Large intestine (tissue), 3 donors: ENCODE data around the gene PSME3. TPM values are rescaled to one million over a fixed set of nuclear protein-coding genes. Genes with fewer than 3 reads are reported as not detected.
"Not testable (repeated sequence)": the region's sequence is repeated elsewhere in the genome, so short reads cannot be mapped to it uniquely, and the experiment has no call there.

Experiments
- DNase-seq, 2 donors: peaks; one replicate each; pipeline versions ENCODE4 v3.0.0 to v3.0.0-alpha.2; 2013
- H3K27ac ChIP-seq: one replicate; pipeline ENCODE4 v1.5.1; 2013; ENCODE audit warnings: low read length
- H3K27me3 ChIP-seq: 2 replicates; pipeline ENCODE4 v1.6.1; 2013; ENCODE audit warnings: low read length; ENCODE audit not compliant: control insufficient read depth, insufficient read depth
- H3K36me3 ChIP-seq: 2 replicates; pipeline ENCODE4 v1.6.1; 2013; ENCODE audit warnings: low read length; ENCODE audit not compliant: control insufficient read depth, insufficient read depth
- H3K4me1 ChIP-seq: one replicate; pipeline ENCODE4 v1.6.1; 2013; ENCODE audit warnings: low read length; ENCODE audit not compliant: control insufficient read depth, insufficient read depth
- H3K4me3 ChIP-seq: one replicate; pipeline ENCODE4 v1.5.1; 2013; ENCODE audit warnings: low read length
- H3K9me3 ChIP-seq: one replicate; pipeline ENCODE4 v1.6.1; 2013; ENCODE audit warnings: mild to moderate bottlenecking, low read depth, low read length, moderate library complexity; ENCODE audit not compliant: control insufficient read depth
- WGBS: methylation state at CpG from one replicate; pipeline ENCODE4 v1.1.5; 2013; ENCODE audit warnings: low lambda C conversion rate; ENCODE audit not compliant: insufficient coverage; 5-methylcytosine and 5-hydroxymethylcytosine counted together
- polyA plus RNA-seq: library from polyadenylated mRNA; unstranded; fragments of 120-200 nt; gene quantifications from one replicate; pipeline ENCODE4 v1.2.1, GENCODE V29; 2013

Gene PSME3
- polyA plus RNA-seq, 1 donor: 71.4 TPM

- no peaks in the 10 kb centered on the region for H3K9me3 ChIP-seq
- no peak overlapping the region for H3K4me3 ChIP-seq
- WGBS: no CpG with 5 or more reads among the region's 10 CpGs
- no peak for DNase-seq
- H3K4me1 ChIP-seq: peaks cover 25% of the 10 kb centered on the region
- no peaks in the 10 kb centered on the region for H3K36me3 ChIP-seq
- no peaks in the 10 kb centered on the region for H3K27me3 ChIP-seq
- no peak overlapping the region for H3K27ac ChIP-seq
These were observed 43.8 kb downstream of the PSME3 start for GRCh38 chr17:42877037-42877436.

DNA sequence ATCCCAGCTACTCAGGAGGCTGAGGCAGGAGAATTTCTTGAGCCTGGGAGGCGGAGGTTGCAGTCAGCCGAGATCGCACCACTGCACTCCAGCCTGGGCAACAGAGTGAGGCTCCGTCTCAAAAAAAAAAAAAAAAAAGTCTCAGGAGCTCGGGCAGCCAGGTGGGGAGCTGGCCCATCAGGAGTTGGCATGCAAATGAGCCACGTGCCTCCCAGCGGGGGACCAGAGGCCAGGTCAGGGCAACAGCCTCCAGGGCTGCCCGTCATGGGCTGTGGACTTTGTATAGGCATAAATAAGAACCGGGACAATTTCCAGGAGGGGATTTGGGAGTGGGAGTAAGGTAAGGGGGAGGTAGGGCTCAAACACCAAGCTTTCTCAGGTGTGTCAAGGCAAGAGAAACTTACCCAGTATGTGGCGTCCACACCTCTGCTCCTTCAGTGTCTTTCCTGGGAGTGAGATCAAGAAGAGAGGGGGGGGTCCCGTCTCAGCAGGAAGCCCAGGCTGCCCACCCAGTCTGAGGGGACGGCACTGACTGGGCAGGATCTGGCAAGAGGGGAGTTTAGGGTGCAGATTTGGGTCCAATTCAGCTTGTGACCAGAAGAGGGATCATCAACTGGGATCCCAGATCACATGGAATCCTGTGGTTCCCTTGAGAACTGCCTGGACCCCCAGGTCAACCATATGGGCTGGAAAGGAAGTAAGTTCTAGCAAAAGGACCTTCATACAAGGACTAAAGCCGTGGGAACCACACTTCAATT lies 45.1 kb downstream of the PSME3 start:
- H3K27ac ChIP-seq: peak overlapping the region; percentile 50
- H3K4me3 ChIP-seq: no peak overlapping the region
- H3K4me1 ChIP-seq: peaks cover 19% of the 10 kb centered on the region
- H3K36me3 ChIP-seq: no peaks in the 10 kb centered on the region
- H3K27me3 ChIP-seq: no peaks in the 10 kb centered on the region
- H3K9me3 ChIP-seq: no peaks in the 10 kb centered on the region
- peak; percentile 74 to 85 for DNase-seq
- WGBS: no CpG with 5 or more reads among the region's 13 CpGs

DNA sequence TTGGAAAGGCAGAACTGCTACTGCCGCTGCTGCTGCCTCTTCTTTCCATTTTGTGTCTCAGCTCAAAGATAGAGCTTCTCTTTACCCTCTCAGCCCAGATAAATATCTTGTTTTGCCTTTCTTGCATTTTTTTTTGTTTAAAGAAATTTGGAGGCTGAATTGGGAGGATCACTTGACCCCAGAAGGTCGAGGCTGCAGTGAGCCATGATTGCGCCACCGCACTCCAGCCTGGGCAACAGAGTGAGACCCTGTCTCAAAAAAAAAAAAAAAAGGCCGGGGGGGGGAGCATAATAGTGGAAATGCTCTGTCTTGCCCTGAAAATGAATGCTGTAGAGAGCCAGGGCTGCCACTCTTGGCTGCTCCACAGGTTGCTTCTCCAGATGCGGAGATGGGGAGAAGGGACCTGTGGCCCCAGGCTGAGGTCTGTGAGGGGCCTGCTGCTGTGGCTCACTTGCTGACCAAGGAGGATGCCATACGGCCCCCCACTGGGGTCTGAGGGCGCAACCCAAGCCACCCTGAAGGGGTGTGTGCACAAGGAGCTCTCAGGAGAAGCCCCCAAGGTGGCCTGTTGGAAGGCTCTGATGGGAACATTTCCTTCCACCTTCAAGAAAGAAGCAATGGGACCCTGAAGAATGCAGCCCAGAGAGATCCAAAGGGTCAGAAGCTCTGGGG lies 45.9 kb downstream of the PSME3 start:
- Histone ChIP-seq H3K27ac (no peak overlapping the region), H3K4me1 (peaks cover 19% of the 10 kb centered on the region), H3K4me3 (no peak overlapping the region), H3K9me3 (no peaks in the 10 kb centered on the region), H3K27me3 (no peaks in the 10 kb centered on the region), H3K36me3 (no peaks in the 10 kb centered on the region)
- no CpG with 5 or more reads among the region's 8 CpGs for WGBS
- no peak for DNase-seq

DNA sequence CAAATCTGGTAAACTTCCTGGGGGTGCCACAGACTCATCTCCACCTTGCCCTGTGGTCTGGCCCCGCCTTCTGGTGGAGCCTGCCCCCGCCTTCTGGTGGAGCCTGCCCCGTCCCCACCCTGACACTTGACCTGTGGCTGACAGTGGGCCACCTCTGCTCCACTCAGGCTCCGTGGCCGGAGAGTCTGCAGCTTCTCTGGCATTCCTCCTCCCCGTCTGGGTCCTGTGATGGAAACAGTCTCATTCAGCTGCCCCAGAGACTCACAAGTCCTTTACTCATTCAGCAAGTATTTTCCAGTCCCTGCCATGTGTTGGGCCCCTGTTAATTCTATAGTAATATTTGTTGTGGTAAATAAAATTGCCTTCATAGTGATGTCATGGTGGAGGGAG lies 46.4 kb downstream of the PSME3 start:
- WGBS: no CpG with 5 or more reads among the region's 6 CpGs
- Histone ChIP-seq H3K4me1 (peaks cover 19% of the 10 kb centered on the region), H3K27me3 (no peaks in the 10 kb centered on the region), H3K9me3 (no peaks in the 10 kb centered on the region), H3K4me3 (no peak overlapping the region), H3K36me3 (no peaks in the 10 kb centered on the region), H3K27ac (no peak overlapping the region)
- no peak for DNase-seq

DNA sequence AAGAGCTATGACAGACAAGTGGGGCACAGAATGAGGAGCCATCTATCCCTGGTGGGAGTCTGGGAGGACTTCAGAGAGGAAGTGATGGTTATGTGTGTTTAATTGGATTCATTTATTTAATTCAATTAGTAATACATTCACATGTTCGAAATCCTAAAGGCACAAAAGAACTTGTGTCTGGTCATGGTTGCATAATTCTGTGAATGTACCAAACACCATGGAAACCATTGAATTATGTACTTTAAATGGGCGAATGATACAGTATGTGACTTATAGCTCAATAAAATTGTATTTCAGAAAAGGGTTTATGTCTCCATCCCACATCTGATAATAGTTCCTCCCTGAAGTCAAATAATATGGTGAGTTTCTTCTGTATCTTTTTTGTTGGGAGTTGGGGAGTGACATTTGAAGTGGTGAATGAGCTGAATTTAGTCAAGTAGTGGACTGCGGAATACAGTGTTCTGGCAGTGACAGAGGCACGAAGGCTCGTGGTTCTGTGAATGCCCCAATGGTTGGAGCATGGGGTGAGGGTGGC lies 47.6 kb downstream of the PSME3 start:
- H3K27ac ChIP-seq: no peak overlapping the region
- H3K27me3 ChIP-seq: no peaks in the 10 kb centered on the region
- peaks cover 19% of the 10 kb centered on the region for H3K4me1 ChIP-seq
- 100% methylated on average over 1 of the region's 5 CpGs for WGBS
- H3K36me3 ChIP-seq: no peaks in the 10 kb centered on the region
- no peaks in the 10 kb centered on the region for H3K9me3 ChIP-seq
- H3K4me3 ChIP-seq: no peak overlapping the region
- DNase-seq: no peak

GRCh38 chr17:42881706-42882105 lies 48.5 kb downstream of the PSME3 start:
- WGBS: no CpG with 5 or more reads among the region's 6 CpGs
- H3K27me3 ChIP-seq, DNase-seq, H3K36me3 ChIP-seq, H3K4me3 ChIP-seq, H3K27ac ChIP-seq, H3K9me3 ChIP-seq: not testable (repeated sequence)
- H3K4me1 ChIP-seq: peaks cover 25% of the 10 kb centered on the region

DNA sequence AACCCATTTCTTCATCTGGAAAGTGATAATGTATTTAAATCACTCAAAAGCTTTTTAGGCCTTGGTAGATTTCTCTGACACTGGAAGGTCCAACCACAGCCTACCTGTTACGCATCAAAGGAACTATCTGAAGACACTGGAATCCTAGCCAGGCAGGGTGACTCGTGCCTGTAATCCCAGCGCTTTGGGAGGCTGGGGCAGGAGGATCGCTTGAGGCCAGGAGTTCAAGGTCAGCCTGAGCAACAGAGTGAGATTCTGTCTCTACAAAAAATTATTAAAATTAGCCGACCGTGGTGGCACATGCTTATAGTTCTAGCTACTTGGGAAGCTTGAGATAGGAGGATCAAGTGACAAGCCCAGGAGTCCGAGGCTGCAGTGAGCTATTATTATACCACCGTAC lies 49.0 kb downstream of the PSME3 start:
- H3K27ac ChIP-seq: no peak overlapping the region
- no peaks in the 10 kb centered on the region for H3K27me3 ChIP-seq
- H3K36me3 ChIP-seq: no peaks in the 10 kb centered on the region
- DNase-seq: no peak
- WGBS: no CpG with 5 or more reads among the region's 8 CpGs
- peaks cover 28% of the 10 kb centered on the region for H3K4me1 ChIP-seq
- H3K4me3 ChIP-seq: no peak overlapping the region
- no peaks in the 10 kb centered on the region for H3K9me3 ChIP-seq

- no CpG with 5 or more reads among the region's 7 CpGs for WGBS
- no peaks in the 10 kb centered on the region for H3K9me3 ChIP-seq
- no peak for DNase-seq
- no peaks in the 10 kb centered on the region for H3K36me3 ChIP-seq
- H3K27ac ChIP-seq: no peak overlapping the region
- peaks cover 11% of the 10 kb centered on the region for H3K4me1 ChIP-seq
- H3K4me3 ChIP-seq: no peak overlapping the region
- no peaks in the 10 kb centered on the region for H3K27me3 ChIP-seq
These were observed 50.8 kb downstream of the PSME3 start for GRCh38 chr17:42883802-42884558.

GRCh38 chr17:42885806-42886205 lies 52.6 kb downstream of the PSME3 start:
- not testable (repeated sequence) for H3K4me3 ChIP-seq, H3K27ac ChIP-seq, H3K36me3 ChIP-seq, H3K27me3 ChIP-seq, DNase-seq, H3K9me3 ChIP-seq
- WGBS: no CpG with 5 or more reads among the region's 3 CpGs
- H3K4me1 ChIP-seq: peaks cover 11% of the 10 kb centered on the region
